GM19023 (cell line): ENCODE results near the gene TUT7.
A peak's percentile ranks its signal among the peaks of the same experiment; 100 is the strongest.
"Not testable (repeated sequence)": the region's sequence is repeated elsewhere in the genome, so short reads cannot be mapped to it uniquely, and the experiment has no call there.

Experiments used
- ATAC-seq: cut with Tn5 transposase; IDR thresholded peaks from one replicate; pipeline ENCODE4 v1.9.1; 2021; ENCODE audit warnings: mild to moderate bottlenecking, moderate library complexity; ENCODE audit not compliant: unreplicated experiment

TUT7 gene

GRCh38 chr9:86303316-86303975 is 50.8 kb downstream of the TUT7 start:
- ATAC-seq, result no peak

GRCh38 chr9:86301686-86302085 is 52.5 kb downstream of the TUT7 start:
- ATAC-seq, result no peak

- ATAC-seq, result no peak
Measured at GRCh38 chr9:86300701-86301100, 53.5 kb downstream of the TUT7 start.

- ATAC-seq, result no peak
Measured at GRCh38 chr9:86298873-86299272, 55.3 kb downstream of the TUT7 start.

- ATAC-seq, result not testable (repeated sequence)
Measured at GRCh38 chr9:86290341-86290740, 63.9 kb downstream of the TUT7 start.

- no peak for ATAC-seq
Measured at GRCh38 chr9:86288499-86289198, 65.6 kb downstream of the TUT7 start.

- no peak for ATAC-seq
Measured at GRCh38 chr9:86287013-86287412, 67.2 kb downstream of the TUT7 start.

- no peak for ATAC-seq
Measured at GRCh38 chr9:86286278-86286677, 67.9 kb downstream of the TUT7 start.

- no peak for ATAC-seq
Measured at GRCh38 chr9:86285261-86285660, 68.9 kb downstream of the TUT7 start.

- ATAC-seq, result peak; percentile 8
Measured at GRCh38 chr9:86282979-86283535, 71.2 kb downstream of the TUT7 start.

- peak; percentile 88 for ATAC-seq
Measured at GRCh38 chr9:86282077-86282978, 71.9 kb downstream of the TUT7 start, which contains the start of gene ISCA1. Gene ISCA1 (minus strand): TSS chr9:86282538. CDS start chr9:86282458, 80 bp downstream.

- peak; percentile 3 for ATAC-seq
Measured at GRCh38 chr9:86281593-86282076, 72.6 kb downstream of the TUT7 start.

- ATAC-seq, result no peak
Measured at GRCh38 chr9:86280580-86280979, 73.6 kb downstream of the TUT7 start.

- no peak for ATAC-seq
Measured at GRCh38 chr9:86279839-86280238, 74.4 kb downstream of the TUT7 start.

GRCh38 chr9:86277072-86277471 is 77.1 kb downstream of the TUT7 start:
- ATAC-seq, result no peak

- ATAC-seq, result no peak
Measured at GRCh38 chr9:86275962-86276361, 78.2 kb downstream of the TUT7 start.

GRCh38 chr9:86274821-86275643 is 79.2 kb downstream of the TUT7 start:
- ATAC-seq, result no peak

- ATAC-seq, result no peak
Measured at GRCh38 chr9:86272221-86272620, 82.0 kb downstream of the TUT7 start.

GRCh38 chr9:86263876-86264275 is 90.3 kb downstream of the TUT7 start:
- ATAC-seq, result no peak

GRCh38 chr9:86262492-86262891 is 91.7 kb downstream of the TUT7 start:
- ATAC-seq, result no peak
